Upper lobe of right lung (tissue), 1 donor: ENCODE data around the gene NTF4. TPM values are rescaled to one million over a fixed set of nuclear protein-coding genes. Genes with fewer than 3 reads are reported as not detected.

Experiments
- ATAC-seq: fragments of 200-7000 bp; cut with Tn5 transposase; one replicate; pipeline ENCODE4 v1.9.1; 2020; ENCODE audit warnings: mild to moderate bottlenecking, moderate library complexity
- DNase-seq: peaks from one replicate; pipeline ENCODE4 v3.0.0-alpha.2; 2020
- H3K27ac ChIP-seq: fragments of 200-600 bp; one replicate; pipeline ENCODE4 v1.8.0; 2022
- H3K27me3 ChIP-seq: fragments of 200-600 bp; one replicate; pipeline ENCODE4 v1.8.0; 2022; ENCODE audit warnings: mild to moderate bottlenecking
- H3K36me3 ChIP-seq: fragments of 200-600 bp; one replicate; pipeline ENCODE4 v1.8.0; 2022
- H3K4me1 ChIP-seq: fragments of 200-600 bp; one replicate; pipeline ENCODE4 v1.8.0; 2022
- H3K4me3 ChIP-seq: fragments of 200-600 bp; one replicate; pipeline ENCODE4 v1.8.0; 2022; ENCODE audit warnings: mild to moderate bottlenecking
- H3K9me3 ChIP-seq: fragments of 200-600 bp; one replicate; pipeline ENCODE4 v1.8.0; 2022
- intact Hi-C: fragments of 100-400 bp; cut with DNase I; formaldehyde crosslinking; loops from one replicate; pipeline ENCODE4 v1.11.0; 2022
- long read RNA-seq: library from polyadenylated mRNA; unstranded; transcript quantifications from one replicate; pipeline ENCODE4 v2.0.0, GENCODE V29; 2021
- total RNA-seq: library from RNA; stranded (reverse); fragmentation: NEBNext Ultra II Directional; extraction: Animal tissue kit (Norgen Biotek cat#: 25700); gene quantifications from one replicate; pipeline ENCODE4 v1.2.1, GENCODE V29; 2021
- TF ChIP-seq, protein P1 (sequence below): fragments of 200-600 bp; IDR thresholded peaks from one replicate; pipeline ENCODE4 v1.8.0; 2022; ENCODE audit warnings: antibody characterized with exemption
- donor health status: DM: no; HTN: yes; CAD: no; lungs with severe emphysema.

Gene NTF4, protein sequence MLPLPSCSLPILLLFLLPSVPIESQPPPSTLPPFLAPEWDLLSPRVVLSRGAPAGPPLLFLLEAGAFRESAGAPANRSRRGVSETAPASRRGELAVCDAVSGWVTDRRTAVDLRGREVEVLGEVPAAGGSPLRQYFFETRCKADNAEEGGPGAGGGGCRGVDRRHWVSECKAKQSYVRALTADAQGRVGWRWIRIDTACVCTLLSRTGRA
- total RNA-seq: 2.7 TPM
- long read RNA-seq, partial matches to known transcripts: 8 of 10 reads
- long read RNA-seq, other reads (novel, unspliced or antisense): 1 of 10 reads

DNA sequence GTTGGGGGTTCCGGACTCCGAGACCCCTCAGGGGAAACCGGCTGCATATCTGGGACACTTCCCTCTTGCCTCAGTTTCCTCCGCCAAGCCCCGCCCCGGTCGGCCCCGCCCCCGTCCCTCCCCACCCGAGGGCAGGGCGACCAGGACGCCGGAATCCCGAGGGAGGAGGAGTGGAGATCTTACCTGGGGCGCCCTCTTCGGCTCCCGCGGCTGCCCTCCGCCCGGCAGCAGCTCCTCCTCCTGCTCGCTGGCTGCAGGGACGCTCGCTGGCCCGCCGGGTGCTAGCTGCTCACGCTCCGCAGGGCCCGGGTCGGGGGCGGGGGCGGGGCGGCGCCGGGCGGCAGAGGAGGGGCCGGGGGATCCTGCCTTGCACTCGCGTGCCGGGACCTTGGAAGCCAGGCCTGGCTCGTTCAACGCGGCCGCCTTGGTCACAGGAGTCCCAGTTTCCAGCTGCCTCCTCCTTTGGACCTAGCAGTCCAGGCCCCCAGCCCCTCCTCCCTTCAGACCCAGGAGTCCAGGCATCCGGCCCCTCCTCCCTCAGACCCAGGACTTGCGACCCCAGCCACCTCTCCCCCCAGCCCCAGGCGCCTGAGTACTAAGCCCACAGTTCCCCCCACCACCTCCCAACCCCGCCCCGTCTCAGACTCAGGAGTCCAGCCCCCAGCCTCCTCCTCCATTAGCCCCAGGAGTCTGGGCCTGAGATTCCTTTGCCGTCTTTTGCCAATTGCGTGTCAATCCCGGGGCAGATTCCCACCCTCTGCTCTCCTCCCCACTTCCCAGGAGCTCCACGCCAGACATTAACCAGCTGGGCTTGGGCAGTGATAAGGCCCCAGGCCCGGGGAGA lies at the start of gene NTF4:
TSS of gene NTF4 (minus strand) at position 51 of the 844 bp plus-strand sequence. CDS start 2,821 bp downstream, outside the sequence.
- no peaks in the 10 kb centered on the region for H3K36me3 ChIP-seq
- ATAC-seq: peak; percentile 79
- DNase-seq: no peak
- peaks cover 60% of the 10 kb centered on the region for H3K27me3 ChIP-seq
- TF ChIP-seq, protein P1, sequence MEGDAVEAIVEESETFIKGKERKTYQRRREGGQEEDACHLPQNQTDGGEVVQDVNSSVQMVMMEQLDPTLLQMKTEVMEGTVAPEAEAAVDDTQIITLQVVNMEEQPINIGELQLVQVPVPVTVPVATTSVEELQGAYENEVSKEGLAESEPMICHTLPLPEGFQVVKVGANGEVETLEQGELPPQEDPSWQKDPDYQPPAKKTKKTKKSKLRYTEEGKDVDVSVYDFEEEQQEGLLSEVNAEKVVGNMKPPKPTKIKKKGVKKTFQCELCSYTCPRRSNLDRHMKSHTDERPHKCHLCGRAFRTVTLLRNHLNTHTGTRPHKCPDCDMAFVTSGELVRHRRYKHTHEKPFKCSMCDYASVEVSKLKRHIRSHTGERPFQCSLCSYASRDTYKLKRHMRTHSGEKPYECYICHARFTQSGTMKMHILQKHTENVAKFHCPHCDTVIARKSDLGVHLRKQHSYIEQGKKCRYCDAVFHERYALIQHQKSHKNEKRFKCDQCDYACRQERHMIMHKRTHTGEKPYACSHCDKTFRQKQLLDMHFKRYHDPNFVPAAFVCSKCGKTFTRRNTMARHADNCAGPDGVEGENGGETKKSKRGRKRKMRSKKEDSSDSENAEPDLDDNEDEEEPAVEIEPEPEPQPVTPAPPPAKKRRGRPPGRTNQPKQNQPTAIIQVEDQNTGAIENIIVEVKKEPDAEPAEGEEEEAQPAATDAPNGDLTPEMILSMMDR: no peak
- intact Hi-C loops: no loop called here
- H3K9me3 ChIP-seq: no peaks in the 10 kb centered on the region
- H3K4me1 ChIP-seq: peaks cover 3% of the 10 kb centered on the region
- no peak within 1 kb of the TSS for H3K27ac ChIP-seq
- peak within 1 kb of the TSS; percentile 26 for H3K4me3 ChIP-seq

DNA sequence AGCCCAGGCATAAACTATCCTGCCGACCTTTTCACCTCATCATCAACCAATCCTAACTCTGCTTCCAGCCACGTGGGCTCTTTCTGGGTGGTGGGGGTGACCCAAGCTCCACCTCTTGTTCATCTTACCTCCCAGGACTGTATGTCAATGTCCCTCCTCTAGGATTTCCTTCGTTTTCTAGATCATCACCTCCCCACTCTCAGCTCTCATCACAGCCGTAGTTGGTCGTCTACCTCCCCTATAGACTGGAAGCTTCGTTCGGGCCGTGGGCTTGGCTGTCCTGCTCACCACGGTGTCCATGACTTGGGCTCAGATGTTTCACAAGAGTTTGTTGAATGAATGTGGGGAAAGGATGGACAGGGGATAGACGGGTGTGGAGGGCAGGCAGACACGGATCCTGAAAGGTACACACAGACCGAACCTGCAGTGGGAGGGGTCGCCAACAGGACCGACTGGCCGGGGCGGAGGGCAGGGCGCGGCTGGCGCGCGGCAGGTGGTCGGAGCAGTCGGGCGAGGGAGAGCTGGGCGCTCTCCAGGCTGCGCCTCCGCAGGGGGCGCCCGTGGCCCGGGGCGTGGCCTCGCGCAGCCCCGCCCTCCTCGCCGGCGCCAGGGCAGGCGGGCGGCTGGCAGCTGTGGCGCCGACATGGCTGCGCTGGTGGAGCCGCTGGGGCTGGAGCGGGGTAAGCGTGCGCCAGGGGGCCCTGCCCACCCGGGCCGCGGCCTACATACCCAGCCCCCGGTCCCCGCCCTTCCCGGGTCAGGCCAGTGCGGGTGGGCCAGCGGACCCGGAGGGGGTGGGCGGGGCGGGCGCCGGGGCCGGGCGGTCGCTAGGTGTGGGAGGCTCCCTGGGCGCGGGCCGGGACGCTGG lies 49.4 kb upstream of the NTF4 start, which contains the start of gene LIN7B:
TSS of gene LIN7B (plus strand) at position 609 of the 868 bp plus-strand sequence. CDS start at position 644, 35 bp downstream.
- H3K27ac ChIP-seq: peak within 1 kb of the TSS; percentile 72
- peak; percentile 79 for ATAC-seq

DNA sequence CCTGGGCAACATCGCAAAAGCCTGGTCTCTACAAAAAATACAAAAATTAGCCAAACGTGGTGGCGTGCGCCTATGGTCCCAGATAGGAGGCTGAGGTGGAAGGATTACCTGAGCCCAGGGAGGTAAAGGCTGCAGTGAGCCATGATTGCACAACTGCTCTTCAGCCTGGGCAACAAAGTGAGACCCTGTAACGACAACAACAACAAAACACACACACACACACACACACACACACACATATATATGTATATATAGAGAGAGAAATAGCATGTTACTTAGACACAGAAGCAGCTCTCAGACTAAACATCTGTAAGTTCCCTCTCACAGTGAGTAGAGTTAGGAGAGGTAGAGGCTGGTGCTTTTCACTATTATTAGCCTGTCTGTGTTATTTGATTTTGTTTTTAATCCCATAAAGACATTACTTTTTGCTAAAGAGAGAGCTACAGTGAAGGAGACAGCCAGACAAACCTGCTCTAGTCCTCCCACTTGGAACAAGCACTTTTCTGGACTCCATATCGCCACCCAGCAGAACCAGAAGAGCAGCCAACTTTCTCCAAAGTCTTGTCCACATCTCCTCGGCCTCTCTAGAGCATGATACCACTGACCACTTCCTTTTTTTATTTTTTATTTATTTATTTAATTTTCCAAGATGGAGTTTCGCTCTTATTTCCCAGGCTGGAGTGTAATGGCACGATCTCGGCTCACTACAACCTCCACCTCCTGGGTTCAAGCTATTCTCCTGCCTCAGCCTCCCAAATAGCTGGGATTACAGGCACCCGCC lies 46.8 kb upstream of the NTF4 start:
- intact Hi-C loops: no loop called here
- H3K9me3 ChIP-seq: no peaks in the 10 kb centered on the region
- peaks cover 28% of the 10 kb centered on the region for H3K36me3 ChIP-seq
- no peak overlapping the region for H3K27ac ChIP-seq
- no peak overlapping the region for H3K4me3 ChIP-seq
- no peak for DNase-seq
- H3K4me1 ChIP-seq: peaks cover 9% of the 10 kb centered on the region
- TF ChIP-seq, protein P1: no peak
- no peaks in the 10 kb centered on the region for H3K27me3 ChIP-seq
- no peak for ATAC-seq

More for the DNA sequence above, 49.4 kb upstream of the NTF4 start, which contains the start of gene LIN7B:
- TF ChIP-seq, protein P1: peak; percentile 47
- H3K4me1 ChIP-seq: peaks cover 20% of the 10 kb centered on the region
- H3K27me3 ChIP-seq: no peaks in the 10 kb centered on the region
- H3K36me3 ChIP-seq: peaks cover 3% of the 10 kb centered on the region
- intact Hi-C loops: no loop called here
- peak; percentile 86 for DNase-seq
- no peaks in the 10 kb centered on the region for H3K9me3 ChIP-seq
- H3K4me3 ChIP-seq: peak within 1 kb of the TSS; percentile 87

- Histone ChIP-seq H3K4me1 (peaks cover 9% of the 10 kb centered on the region), H3K36me3 (peaks cover 37% of the 10 kb centered on the region), H3K4me3 (no peak overlapping the region), H3K9me3 (no peaks in the 10 kb centered on the region), H3K27me3 (no peaks in the 10 kb centered on the region), H3K27ac (no peak overlapping the region)
- intact Hi-C loops: no loop called here
- TF ChIP-seq, protein P1: no peak
- no peak for ATAC-seq
- DNase-seq: no peak
These were observed 45.9 kb upstream of the NTF4 start for GRCh38 chr19:49110567-49110966.
